ENCODE data around the gene FBXO2.

FBXO2 gene

DNA sequence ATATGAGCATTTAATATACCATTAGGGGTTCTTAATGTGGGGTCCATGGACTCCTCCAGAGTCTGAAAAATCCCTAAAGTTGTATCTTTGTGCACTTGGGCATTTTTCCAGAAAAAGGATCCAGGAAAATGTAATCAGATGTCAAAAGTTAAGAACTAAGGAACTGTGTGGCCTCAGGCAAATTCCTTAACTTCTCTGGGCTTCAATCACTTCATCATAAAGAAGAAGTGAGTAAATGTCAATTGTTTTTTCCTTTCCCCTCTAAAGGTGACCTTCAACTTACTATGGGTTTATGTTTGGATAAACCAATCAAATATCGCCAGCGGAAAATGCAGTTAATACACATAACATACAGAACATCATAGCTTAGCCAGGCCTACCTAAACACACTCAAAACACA lies 24.2 kb upstream of the FBXO2 start:
- no peak for TF ChIP-seq TCF4 (CRISPR knock-in tag; IDR thresholded peaks at IDR 0.05; ENCODE audit: borderline replicate concordance)
- TF ChIP-seq POU6F1 (CRISPR knock-in tag; IDR thresholded peaks at IDR 0.05; ENCODE audit: borderline replicate concordance, low read depth) = no peak
- TF ChIP-seq, protein P1, sequence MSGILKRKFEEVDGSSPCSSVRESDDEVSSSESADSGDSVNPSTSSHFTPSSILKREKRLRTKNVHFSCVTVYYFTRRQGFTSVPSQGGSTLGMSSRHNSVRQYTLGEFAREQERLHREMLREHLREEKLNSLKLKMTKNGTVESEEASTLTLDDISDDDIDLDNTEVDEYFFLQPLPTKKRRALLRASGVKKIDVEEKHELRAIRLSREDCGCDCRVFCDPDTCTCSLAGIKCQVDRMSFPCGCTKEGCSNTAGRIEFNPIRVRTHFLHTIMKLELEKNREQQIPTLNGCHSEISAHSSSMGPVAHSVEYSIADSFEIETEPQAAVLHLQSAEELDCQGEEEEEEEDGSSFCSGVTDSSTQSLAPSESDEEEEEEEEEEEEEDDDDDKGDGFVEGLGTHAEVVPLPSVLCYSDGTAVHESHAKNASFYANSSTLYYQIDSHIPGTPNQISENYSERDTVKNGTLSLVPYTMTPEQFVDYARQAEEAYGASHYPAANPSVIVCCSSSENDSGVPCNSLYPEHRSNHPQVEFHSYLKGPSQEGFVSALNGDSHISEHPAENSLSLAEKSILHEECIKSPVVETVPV (CRISPR knock-in tag; IDR thresholded peaks at IDR 0.05) = no peak
- TF ChIP-seq BACH2 (CRISPR knock-in tag; IDR thresholded peaks at IDR 0.05; ENCODE audit: borderline replicate concordance) = no peak
- no peak for ATAC-seq

DNA sequence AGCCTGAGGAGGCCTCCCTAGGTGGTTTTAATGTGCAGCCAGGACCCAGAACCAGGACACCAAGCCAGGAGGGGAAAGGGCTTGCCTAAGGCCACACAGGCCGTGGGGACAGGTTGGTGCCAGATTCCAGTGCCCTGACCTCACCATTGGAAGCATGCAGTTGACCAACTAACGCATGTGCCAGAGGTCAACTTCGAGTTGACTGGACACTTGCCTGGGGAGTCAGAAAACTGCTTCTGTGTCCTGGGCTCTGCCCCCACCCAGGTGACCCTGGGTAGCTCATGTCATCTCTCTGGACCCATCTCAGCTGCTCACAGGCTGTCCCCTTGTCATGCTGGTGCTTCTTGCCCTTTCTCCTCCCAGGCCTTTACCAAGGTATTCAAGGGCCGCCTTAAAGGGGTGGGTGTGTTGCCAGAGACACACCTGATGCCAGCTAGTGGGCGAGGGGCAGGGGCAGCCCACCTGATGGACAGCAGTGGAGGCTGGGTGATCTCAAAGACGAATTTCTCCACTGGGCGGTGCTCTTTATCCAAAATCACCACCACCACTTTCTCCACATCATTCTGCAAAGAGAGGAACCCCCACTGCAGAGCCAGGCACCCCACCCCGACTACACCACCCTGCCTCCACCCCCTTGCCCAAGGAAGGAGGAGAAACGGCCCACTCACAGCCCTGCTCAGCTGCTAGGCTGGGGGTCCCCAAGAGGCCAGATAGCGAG lies 22.3 kb upstream of the FBXO2 start:
- no peak for ATAC-seq
- no peak for TF ChIP-seq ESRRG (CRISPR knock-in tag; IDR thresholded peaks at IDR 0.05)
- TF ChIP-seq RARB (CRISPR knock-in tag; IDR thresholded peaks at IDR 0.05) = no peak
- TF ChIP-seq PATZ1 (CRISPR knock-in tag; IDR thresholded peaks at IDR 0.05; ENCODE audit: borderline replicate concordance) = no peak
- no peak for TF ChIP-seq CREB5 (CRISPR knock-in tag; IDR thresholded peaks at IDR 0.05; ENCODE audit: low read depth)
- TF ChIP-seq BACH2 (CRISPR knock-in tag; IDR thresholded peaks at IDR 0.05; ENCODE audit: borderline replicate concordance) = no peak
- no peak for TF ChIP-seq ZNF8 (CRISPR knock-in tag; IDR thresholded peaks at IDR 0.05)
- no peak for TF ChIP-seq ZFP30 (CRISPR knock-in tag; IDR thresholded peaks at IDR 0.05)
- no peak for TF ChIP-seq TCF4 (CRISPR knock-in tag; IDR thresholded peaks at IDR 0.05; ENCODE audit: borderline replicate concordance)
- no peak for TF ChIP-seq TOX (CRISPR knock-in tag; IDR thresholded peaks at IDR 0.05; ENCODE audit: borderline replicate concordance)
- no peak for TF ChIP-seq GLIS3 (CRISPR knock-in tag; IDR thresholded peaks at IDR 0.05)
- no peak for TF ChIP-seq ZC3H10 (CRISPR knock-in tag; IDR thresholded peaks at IDR 0.05)
- no peak for TF ChIP-seq ZNF565 (CRISPR knock-in tag; conservative IDR thresholded peaks at IDR 0.05; ENCODE audit: low read depth)
- no peak for TF ChIP-seq ZNF70 (CRISPR knock-in tag; IDR thresholded peaks at IDR 0.05)
- no peak for TF ChIP-seq SNAI2 (CRISPR knock-in tag; IDR thresholded peaks at IDR 0.05)
- TF ChIP-seq, protein P1 (CRISPR knock-in tag; IDR thresholded peaks at IDR 0.05) = no peak
- TF ChIP-seq OSR1 (CRISPR knock-in tag; IDR thresholded peaks at IDR 0.05) = no peak
- TF ChIP-seq ARNTL (CRISPR knock-in tag; IDR thresholded peaks at IDR 0.05; ENCODE audit: borderline replicate concordance, low read depth) = no peak

DNA sequence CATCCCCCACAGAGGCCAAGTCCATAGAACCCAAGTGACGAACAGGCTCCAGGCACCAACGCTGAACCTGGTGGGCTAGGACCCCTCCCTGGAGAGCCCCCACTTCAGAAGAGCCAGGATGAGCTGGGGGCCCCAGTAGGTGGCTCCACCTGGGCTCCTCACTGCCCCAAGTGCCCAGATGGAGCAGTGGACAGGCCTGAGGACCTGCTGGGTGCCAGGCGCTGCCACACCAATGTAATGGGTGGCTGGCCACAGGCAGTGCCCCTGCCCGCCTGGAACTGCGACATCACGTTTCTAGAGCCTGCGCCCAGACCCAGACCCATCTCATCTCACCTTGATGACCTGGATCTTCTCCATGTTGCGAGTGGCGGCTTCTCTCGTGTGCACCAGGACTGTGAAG lies 21.1 kb upstream of the FBXO2 start:
- no peak for ATAC-seq
- TF ChIP-seq CREB5 (CRISPR knock-in tag; IDR thresholded peaks at IDR 0.05; ENCODE audit: low read depth) = no peak
- no peak for TF ChIP-seq CSDC2 (CRISPR knock-in tag; IDR thresholded peaks at IDR 0.05)
- no peak for TF ChIP-seq PATZ1 (CRISPR knock-in tag; IDR thresholded peaks at IDR 0.05; ENCODE audit: borderline replicate concordance)
- TF ChIP-seq, protein P2, sequence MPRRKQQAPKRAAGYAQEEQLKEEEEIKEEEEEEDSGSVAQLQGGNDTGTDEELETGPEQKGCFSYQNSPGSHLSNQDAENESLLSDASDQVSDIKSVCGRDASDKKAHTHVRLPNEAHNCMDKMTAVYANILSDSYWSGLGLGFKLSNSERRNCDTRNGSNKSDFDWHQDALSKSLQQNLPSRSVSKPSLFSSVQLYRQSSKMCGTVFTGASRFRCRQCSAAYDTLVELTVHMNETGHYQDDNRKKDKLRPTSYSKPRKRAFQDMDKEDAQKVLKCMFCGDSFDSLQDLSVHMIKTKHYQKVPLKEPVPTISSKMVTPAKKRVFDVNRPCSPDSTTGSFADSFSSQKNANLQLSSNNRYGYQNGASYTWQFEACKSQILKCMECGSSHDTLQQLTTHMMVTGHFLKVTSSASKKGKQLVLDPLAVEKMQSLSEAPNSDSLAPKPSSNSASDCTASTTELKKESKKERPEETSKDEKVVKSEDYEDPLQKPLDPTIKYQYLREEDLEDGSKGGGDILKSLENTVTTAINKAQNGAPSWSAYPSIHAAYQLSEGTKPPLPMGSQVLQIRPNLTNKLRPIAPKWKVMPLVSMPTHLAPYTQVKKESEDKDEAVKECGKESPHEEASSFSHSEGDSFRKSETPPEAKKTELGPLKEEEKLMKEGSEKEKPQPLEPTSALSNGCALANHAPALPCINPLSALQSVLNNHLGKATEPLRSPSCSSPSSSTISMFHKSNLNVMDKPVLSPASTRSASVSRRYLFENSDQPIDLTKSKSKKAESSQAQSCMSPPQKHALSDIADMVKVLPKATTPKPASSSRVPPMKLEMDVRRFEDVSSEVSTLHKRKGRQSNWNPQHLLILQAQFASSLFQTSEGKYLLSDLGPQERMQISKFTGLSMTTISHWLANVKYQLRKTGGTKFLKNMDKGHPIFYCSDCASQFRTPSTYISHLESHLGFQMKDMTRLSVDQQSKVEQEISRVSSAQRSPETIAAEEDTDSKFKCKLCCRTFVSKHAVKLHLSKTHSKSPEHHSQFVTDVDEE (CRISPR knock-in tag; IDR thresholded peaks at IDR 0.05) = no peak
- TF ChIP-seq ZNF8 (CRISPR knock-in tag; IDR thresholded peaks at IDR 0.05) = no peak
- TF ChIP-seq ZC3H10 (CRISPR knock-in tag; IDR thresholded peaks at IDR 0.05) = no peak
- no peak for TF ChIP-seq OSR1 (CRISPR knock-in tag; IDR thresholded peaks at IDR 0.05)
